Thymus (tissue), 11 donors: ENCODE results near the gene SNX30. TPM values are rescaled to one million over a fixed set of nuclear protein-coding genes. Genes with fewer than 3 reads are reported as not detected.

Source experiments
- DNase-seq, 9 donors: peaks; one replicate each; pipeline ENCODE4 v3.0.0-alpha.2; 2013; ENCODE audit warnings: low spot score in 9 of 9, low read depth in 6 of 9, missing footprints in 1 of 9
- H3K27ac ChIP-seq, 2 donors: one replicate each; pipeline ENCODE4 v1.5.1; 2013; ENCODE audit warnings: control low read depth in 1 of 2, low read depth in 1 of 2, low read length in 1 of 2, mild to moderate bottlenecking in 1 of 2, moderate library complexity in 1 of 2
- H3K27me3 ChIP-seq, 2 donors: one replicate each; pipeline ENCODE4 v1.5.1; 2013; ENCODE audit warnings: low read length in 1 of 2; ENCODE audit not compliant: control insufficient read depth in 2 of 2, insufficient read depth in 1 of 2
- H3K36me3 ChIP-seq, 2 donors: one replicate each; pipeline ENCODE4 v1.5.1; 2013; ENCODE audit warnings: low read length in 1 of 2, mild to moderate bottlenecking in 1 of 2, moderate library complexity in 1 of 2; ENCODE audit not compliant: control insufficient read depth in 2 of 2, insufficient read depth in 2 of 2
- H3K4me1 ChIP-seq, 2 donors: one replicate each; pipeline ENCODE4 v1.5.1; 2013; ENCODE audit warnings: low read length in 2 of 2; ENCODE audit not compliant: control insufficient read depth in 2 of 2, insufficient read depth in 2 of 2
- H3K4me3 ChIP-seq, 2 donors: one replicate each; pipeline ENCODE4 v1.5.1; 2013; ENCODE audit warnings: low read length in 2 of 2, control low read depth in 1 of 2, mild to moderate bottlenecking in 1 of 2
- H3K9me3 ChIP-seq, 2 donors: one replicate each; pipeline ENCODE4 v1.5.1; 2013; ENCODE audit warnings: low read length in 1 of 2, mild to moderate bottlenecking in 1 of 2; ENCODE audit not compliant: control insufficient read depth in 2 of 2, insufficient read depth in 1 of 2
- WGBS: extraction: QIAGEN DNeasy Blood & Tissue Kit; methylation state at CpG from one replicate; pipeline ENCODE4 v1.1.7; 2013; 5-methylcytosine and 5-hydroxymethylcytosine counted together
- polyA plus RNA-seq: library from polyadenylated mRNA; stranded (reverse); fragments of 200-250 nt; gene quantifications from one replicate; pipeline ENCODE4 v1.2.3, GENCODE V29; 2013
- total RNA-seq: library from RNA; stranded (reverse); fragments of 120-200 nt; gene quantifications from one replicate; pipeline ENCODE4 v1.2.4, GENCODE V29; 2013
- donor health status: healthy.

The SNX30 gene
- total and polyA plus RNA-seq, 2 donors = 4.2 to 4.8 TPM

DNA sequence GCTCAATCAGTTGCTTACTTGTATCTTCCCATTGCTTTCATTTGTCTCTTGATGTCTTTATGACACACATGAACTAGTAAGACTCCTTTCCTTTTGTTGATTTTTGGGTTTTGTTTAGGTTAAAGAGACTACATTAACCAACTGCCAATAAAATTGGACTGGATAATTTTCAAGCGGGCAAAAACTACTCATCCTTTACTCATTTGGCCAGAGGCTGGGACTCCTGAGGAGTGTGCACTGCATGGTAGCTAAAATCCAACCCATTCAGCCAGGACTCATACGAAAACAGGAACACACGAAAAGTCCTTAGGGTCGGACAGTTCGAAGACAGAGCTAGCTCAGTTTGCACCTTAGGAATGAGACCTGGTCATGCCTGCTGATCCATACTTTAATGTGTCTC, 134.2 kb downstream of the SNX30 start:
- Histone ChIP-seq H3K4me1 (no peaks in the 10 kb centered on the region), H3K9me3 (no peaks in the 10 kb centered on the region), H3K27me3 (peaks cover 2 to 9% of the 10 kb centered on the region in 2 donors), H3K36me3 (peaks cover 0 to 2% of the 10 kb centered on the region in 2 donors), H3K4me3 (no peak overlapping the region), H3K27ac (no peak overlapping the region)
- DNase-seq = no peak
- 95% methylated on average over 5 of the region's 5 CpGs for whole genome bisulfite sequencing

DNA sequence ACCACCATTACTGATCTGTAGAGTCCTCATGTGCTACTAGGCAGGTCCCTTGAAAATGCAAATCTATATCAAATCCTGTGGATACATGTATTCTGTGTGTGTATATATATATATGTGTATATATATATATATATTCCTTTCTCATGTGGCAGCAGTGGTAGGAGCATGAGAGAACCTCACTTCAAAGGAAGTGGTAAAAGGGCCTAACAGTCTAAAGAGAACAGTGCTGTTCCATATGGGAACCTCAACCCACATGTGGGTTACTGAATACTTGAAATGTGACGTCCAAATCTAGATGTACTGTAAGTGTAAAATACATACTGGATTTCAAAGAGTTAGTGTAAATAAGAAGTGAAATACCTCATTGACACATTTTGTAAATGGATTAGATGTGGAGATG, 134.8 kb downstream of the SNX30 start:
- H3K36me3 ChIP-seq = peaks cover 0 to 2% of the 10 kb centered on the region in 2 donors
- DNase-seq = no peak
- H3K27ac ChIP-seq = no peak overlapping the region
- H3K27me3 ChIP-seq = peaks cover 7 to 15% of the 10 kb centered on the region in 2 donors
- H3K4me1 ChIP-seq = no peaks in the 10 kb centered on the region
- 15% methylated on average over 1 of the region's 1 CpG for WGBS
- H3K9me3 ChIP-seq = no peaks in the 10 kb centered on the region
- H3K4me3 ChIP-seq = no peak overlapping the region

GRCh38 chr9:112886351-112886750, 135.8 kb downstream of the SNX30 start:
- H3K4me3 ChIP-seq = no peak overlapping the region
- WGBS = 98% methylated on average over 4 of the region's 4 CpGs
- H3K27me3 ChIP-seq = peaks cover 14 to 25% of the 10 kb centered on the region in 2 donors
- no peaks in the 10 kb centered on the region for H3K9me3 ChIP-seq
- no peak overlapping the region for H3K27ac ChIP-seq
- DNase-seq = no peak
- no peaks in the 10 kb centered on the region for H3K4me1 ChIP-seq
- H3K36me3 ChIP-seq = peaks cover 0 to 2% of the 10 kb centered on the region in 2 donors

- no peaks in the 10 kb centered on the region for H3K4me1 ChIP-seq
- H3K36me3 ChIP-seq = no peaks in the 10 kb centered on the region
- H3K4me3 ChIP-seq = no peak overlapping the region
- 71% methylated on average over 5 of the region's 5 CpGs for WGBS
- no peaks in the 10 kb centered on the region for H3K9me3 ChIP-seq
- H3K27me3 ChIP-seq = peaks cover 14 to 35% of the 10 kb centered on the region in 2 donors
- H3K27ac ChIP-seq = no peak overlapping the region
- no peak for DNase-seq
Observed at GRCh38 chr9:112887381-112887780, 136.8 kb downstream of the SNX30 start.

GRCh38 chr9:112890106-112891081, 139.8 kb downstream of the SNX30 start, which contains the start of gene SLC46A2:
TSS of gene SLC46A2 (minus strand) at chr9:112890876. CDS start at chr9:112890681, 195 bp downstream.
- H3K36me3 ChIP-seq = no peaks in the 10 kb centered on the region
- H3K4me1 ChIP-seq = no peaks in the 10 kb centered on the region
- DNase-seq = no peak
- peak within 1 kb of the TSS; percentile 11 to 34 for H3K4me3 ChIP-seq
- no peaks in the 10 kb centered on the region for H3K9me3 ChIP-seq
- WGBS = 19% methylated on average over 78 of the region's 78 CpGs
- H3K27me3 ChIP-seq = peaks cover 14 to 39% of the 10 kb centered on the region in 2 donors
- H3K27ac ChIP-seq = no peak within 1 kb of the TSS

DNA sequence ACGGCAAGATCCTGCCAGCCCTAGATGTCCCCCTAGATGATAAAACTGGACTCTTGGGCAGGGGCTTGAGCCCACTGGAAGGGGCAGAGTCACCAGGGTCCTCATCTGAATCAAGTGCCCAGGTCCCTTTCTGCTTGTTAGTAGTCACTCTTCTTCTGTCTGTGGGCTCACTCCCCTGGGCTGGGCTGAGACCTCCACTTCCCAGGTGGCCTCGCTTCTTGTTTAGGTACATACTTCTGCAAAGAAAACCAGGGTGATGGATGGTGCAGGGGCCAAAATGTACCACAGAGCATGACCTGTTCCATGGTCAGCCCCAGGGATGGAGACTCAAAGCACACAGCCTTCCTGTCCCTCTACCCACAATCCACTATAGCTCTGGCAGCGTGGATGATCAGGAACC, 141.0 kb downstream of the SNX30 start:
- H3K4me3 ChIP-seq = no peak overlapping the region
- H3K27me3 ChIP-seq = peaks cover 14 to 39% of the 10 kb centered on the region in 2 donors
- H3K4me1 ChIP-seq = no peaks in the 10 kb centered on the region
- WGBS = 95% methylated on average over 3 of the region's 3 CpGs
- no peak overlapping the region for H3K27ac ChIP-seq
- no peaks in the 10 kb centered on the region for H3K36me3 ChIP-seq
- DNase-seq = no peak
- H3K9me3 ChIP-seq = no peaks in the 10 kb centered on the region

DNA sequence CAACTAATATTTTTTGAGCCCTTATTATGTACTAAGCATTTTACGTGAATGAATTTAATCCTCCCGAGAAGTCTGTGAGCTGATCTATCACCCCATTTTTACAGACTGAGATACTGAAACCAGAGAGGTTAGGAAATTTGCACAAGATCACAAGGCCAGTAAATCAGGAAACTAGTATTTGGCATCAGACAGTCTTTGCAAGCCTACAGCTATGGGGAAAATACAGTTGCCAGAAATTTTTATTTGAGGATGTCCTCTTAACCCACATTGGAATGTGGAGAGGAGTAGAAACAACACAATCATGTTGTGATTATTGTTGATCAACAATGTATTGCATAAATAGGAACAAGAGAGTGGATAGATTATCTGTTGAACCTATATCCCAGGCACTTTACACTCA, 142.4 kb downstream of the SNX30 start:
- H3K27ac ChIP-seq = no peak overlapping the region
- no peaks in the 10 kb centered on the region for H3K4me1 ChIP-seq
- H3K36me3 ChIP-seq = no peaks in the 10 kb centered on the region
- H3K27me3 ChIP-seq = peaks cover 14 to 39% of the 10 kb centered on the region in 2 donors
- WGBS = 99% methylated on average over 2 of the region's 2 CpGs
- H3K9me3 ChIP-seq = no peaks in the 10 kb centered on the region
- no peak for DNase-seq
- no peak overlapping the region for H3K4me3 ChIP-seq

DNA sequence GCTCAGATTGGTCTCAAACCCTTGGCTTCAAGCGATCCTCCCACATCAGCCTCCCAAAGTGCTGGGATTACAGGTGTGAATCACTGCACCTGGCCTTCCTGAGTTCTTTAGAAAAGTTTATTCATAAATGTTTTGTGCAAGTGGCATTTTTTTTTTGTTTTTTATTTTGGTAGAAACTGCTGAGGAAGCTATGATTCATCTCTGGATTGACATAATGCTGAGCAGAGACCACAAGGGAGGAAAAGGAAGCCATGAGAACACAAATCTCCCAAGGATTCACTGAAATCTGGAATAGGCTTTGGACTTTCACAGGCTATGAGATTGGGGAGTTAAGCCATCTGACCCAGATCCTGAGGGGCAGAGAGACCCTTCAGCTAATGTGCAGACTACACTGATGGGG, 143.5 kb downstream of the SNX30 start:
- no peak overlapping the region for H3K4me3 ChIP-seq
- DNase-seq = no peak
- peaks cover 14 to 37% of the 10 kb centered on the region in 2 donors for H3K27me3 ChIP-seq
- no peak overlapping the region for H3K27ac ChIP-seq
- H3K4me1 ChIP-seq = peaks cover 0 to 4% of the 10 kb centered on the region in 2 donors
- 92% methylated on average over 1 of the region's 1 CpG for WGBS
- no peaks in the 10 kb centered on the region for H3K9me3 ChIP-seq
- H3K36me3 ChIP-seq = no peaks in the 10 kb centered on the region

DNA sequence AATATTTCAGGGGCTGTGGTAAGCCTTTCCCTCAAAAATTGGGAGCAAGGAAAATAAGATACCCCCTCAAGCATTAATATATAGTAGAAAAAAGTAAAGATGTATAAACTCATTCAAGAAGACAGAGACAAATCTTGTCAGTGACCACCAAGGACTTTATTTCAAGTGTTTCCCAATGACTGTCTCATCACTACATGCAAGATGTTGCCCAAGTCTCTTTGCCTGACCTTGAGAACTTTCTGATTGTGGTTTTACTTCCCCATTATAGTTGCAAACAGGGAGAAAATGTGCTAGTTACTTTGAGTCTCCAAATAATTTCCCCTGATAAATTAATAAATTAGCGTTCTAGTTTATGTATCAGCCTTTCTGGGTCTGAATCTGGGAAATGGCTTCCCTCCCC, 144.1 kb downstream of the SNX30 start:
- H3K4me1 ChIP-seq = peaks cover 0 to 4% of the 10 kb centered on the region in 2 donors
- 100% methylated on average over 1 of the region's 1 CpG for WGBS

More for the DNA sequence above, 144.1 kb downstream of the SNX30 start:
- no peaks in the 10 kb centered on the region for H3K36me3 ChIP-seq
- no peak overlapping the region for H3K4me3 ChIP-seq
- H3K9me3 ChIP-seq = no peaks in the 10 kb centered on the region
- no peak overlapping the region for H3K27ac ChIP-seq
- DNase-seq = no peak
- peaks cover 12 to 30% of the 10 kb centered on the region in 2 donors for H3K27me3 ChIP-seq
